HG02610 (cell line): Measurements from ENCODE around the gene DPH3.
A peak's percentile ranks its signal among the peaks of the same experiment; 100 is the strongest.

Source experiments
- ATAC-seq: cut with Tn5 transposase; IDR thresholded peaks from one replicate; pipeline ENCODE4 v1.9.1; 2021; ENCODE audit warnings: mild to moderate bottlenecking, moderate library complexity; ENCODE audit not compliant: unreplicated experiment

Gene DPH3

DNA sequence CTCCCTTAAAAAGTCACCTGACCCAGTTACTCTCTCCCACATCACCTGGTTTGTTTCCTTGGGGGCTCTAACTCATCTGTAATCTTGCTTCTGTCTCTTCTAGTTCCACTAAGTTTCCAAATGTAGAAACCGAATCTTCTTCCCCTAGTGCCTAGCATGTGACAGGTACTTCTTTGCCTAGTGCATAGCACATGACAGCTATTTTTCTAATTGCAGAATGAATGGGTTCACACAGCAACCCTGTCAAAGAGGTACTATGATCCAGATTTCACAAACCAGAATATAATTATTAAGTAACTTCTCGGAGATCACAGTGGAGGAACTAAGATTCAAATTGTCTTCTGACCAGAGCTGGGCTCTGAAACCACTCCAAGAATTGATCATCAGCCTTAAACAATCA lies 7.4 kb downstream of the DPH3 start:
- no peak for ATAC-seq

DNA sequence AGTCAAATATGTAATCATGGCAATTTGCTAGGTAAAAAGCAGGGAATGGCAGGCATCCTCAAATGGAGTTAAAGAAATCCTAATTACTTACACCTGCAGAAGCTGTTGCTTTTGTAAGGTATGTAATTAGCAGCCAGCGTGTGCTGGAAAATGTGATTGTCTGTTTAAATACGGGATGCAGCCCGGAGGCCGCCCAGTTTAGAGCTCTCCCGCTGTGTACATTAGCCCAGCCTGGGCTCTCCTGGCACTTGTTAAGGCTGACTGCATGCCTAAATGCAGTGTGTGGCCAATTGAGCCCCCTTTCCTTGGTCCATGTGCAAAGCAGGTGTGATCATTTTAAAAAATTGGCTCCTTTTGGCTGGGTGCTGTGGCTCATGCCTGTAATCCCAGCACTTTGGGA lies 9.0 kb downstream of the DPH3 start:
- ATAC-seq: no peak

DNA sequence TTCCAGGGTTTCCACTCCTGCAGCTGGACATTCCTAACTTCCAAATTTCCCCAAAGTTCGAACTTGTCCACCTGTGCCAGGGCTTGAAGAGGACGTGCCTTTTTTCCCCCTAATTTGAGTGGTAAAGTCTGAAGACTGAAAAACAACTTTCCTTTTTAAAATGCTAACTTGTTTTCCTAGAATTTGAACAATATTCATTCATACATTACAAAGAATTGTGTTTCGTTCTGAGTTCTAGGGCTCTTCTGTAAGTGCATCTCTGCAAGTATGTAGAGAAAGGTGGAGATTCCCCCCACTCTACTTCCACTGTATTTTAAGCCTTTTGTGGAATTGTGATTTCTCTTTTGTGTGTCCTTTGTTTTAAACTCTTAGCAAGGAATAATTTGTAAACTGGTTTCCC lies 9.4 kb downstream of the DPH3 start:
- no peak for ATAC-seq

DNA sequence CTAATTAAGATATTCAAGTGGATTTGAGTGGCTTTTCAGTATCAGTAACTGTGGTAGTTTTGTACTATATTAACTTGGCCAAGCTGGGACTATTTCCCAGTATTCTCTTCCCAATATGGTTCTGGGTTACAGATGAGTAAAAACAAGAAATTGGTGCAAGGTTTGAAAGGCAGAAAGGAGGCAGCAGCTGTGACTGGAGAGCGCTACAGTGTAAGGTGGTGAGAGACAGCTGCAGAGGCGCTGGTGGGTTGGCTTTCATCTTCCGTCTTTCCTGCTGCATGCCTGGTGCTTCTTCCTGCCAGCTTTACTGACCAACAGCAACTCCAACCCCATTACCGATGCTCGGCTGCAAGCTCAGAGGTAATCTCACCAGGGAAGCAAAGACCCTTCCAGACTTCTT lies 9.8 kb downstream of the DPH3 start:
- no peak for ATAC-seq

- no peak for ATAC-seq
Measured at GRCh38 chr3:16253601-16254000, 11.1 kb downstream of the DPH3 start.

- ATAC-seq: peak; percentile 17
Measured at GRCh38 chr3:16252988-16253387, 11.8 kb downstream of the DPH3 start.

DNA sequence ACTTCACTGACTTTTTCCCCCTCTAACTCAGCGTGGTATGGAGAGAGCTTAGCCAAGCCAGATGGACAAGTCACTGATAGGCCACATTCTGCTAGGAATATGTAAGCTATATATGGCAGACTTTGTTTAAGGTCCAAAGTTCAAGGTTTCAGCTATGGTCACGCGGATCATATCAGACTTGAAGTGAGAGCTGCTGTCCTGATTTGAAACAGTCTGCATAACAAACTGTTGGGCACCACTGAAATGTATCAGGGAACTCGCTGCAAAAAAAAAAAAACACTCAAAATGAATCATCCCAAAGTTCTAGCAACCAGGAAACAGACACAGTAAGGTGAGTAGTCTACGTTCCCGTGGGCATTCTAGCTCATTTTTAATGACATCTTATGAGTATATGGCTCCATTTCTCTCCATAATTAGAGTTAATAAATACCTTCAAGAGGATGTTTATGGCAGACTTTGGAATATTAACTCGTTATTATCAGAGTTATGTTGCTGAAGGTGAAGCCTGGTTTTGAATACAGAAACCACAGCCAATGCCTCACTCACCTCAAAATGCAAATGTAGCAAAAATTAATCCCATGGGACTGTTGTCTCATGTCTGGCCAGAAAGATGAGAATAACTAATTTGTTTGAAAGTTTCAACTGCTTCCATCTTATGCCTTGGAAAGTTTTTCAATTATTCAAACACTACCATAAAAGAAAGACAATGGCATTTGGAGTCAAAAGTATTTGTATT lies 12.3 kb downstream of the DPH3 start:
- ATAC-seq: peak; percentile 60

DNA sequence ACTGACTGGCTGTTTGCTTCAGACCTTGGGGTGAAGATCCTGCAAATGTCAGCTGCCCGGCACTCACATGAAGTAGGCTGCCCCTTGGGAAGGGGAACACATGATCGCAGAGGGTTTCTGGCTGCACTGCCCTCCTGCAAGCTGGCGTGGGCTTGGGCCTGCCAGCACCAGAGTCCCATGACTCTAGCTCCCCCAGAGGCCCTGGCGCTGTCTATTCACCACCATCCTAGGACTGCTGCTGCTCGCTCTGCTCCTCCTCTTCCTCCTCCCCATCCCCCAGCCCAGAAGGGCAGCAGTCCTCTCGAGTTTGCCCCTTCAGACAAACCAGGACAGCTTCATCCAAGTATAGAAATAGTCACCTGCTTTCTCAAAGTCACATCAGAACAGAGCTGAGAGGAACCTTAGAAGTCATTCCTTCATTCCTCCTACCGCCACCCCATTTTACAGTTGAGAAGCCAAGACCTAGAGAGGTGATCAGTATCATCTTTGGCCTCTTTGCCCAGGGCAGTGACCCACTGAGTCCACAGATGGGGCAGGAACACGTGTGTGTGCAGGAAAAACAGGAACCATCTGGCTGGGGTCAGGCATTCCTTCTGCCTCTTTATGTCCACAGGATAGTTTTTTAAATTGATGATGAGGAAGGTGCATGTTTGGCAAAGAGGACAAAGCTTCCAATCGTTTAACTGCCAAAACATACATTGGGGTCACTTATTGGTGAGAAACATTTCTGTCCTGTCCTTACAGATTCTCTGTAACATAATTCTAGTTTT lies 13.2 kb downstream of the DPH3 start:
- ATAC-seq: no peak

DNA sequence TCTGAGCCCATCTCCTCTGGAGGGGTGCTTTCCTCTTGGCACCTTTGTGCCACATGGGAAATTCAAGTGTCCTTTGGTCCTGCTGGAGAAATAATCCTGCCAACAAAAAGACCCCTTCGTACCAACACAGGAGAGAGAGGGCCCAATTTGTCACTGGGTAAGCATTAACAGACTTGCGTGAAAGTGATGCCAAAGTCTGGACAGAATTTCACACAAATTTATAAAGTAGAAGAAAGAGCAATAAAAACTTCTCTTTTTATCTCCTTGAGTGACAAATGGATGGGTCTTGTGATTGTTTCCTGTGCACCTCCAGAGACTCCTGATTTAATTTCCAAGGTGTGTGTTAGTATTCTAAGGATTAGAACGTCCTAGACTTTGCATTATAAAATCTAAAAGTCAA lies 14.9 kb downstream of the DPH3 start:
- no peak for ATAC-seq

DNA sequence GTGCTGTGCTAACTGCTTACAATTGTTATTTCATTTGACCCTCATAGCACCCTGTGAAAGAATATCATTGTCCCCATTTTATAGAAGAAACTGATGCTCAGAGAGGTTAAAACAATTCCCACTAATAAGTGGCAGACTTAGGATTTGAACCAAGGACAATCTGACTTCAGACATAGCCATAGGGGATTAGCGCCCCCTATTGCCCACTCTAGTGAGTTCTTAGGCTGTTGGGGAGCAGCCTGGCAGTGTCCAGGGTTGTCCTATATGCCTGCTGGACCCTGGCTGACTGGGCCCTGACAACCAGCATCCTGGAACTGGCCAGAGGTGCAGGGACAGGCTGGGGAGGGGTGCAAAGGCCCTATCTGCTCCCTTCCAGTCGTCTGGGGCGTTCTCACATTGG lies 15.4 kb downstream of the DPH3 start:
- no peak for ATAC-seq

- ATAC-seq: no peak
Measured at GRCh38 chr3:16248556-16248955, 16.2 kb downstream of the DPH3 start.

GRCh38 chr3:16247282-16248061 lies 17.3 kb downstream of the DPH3 start:
- peak; percentile 73 for ATAC-seq

DNA sequence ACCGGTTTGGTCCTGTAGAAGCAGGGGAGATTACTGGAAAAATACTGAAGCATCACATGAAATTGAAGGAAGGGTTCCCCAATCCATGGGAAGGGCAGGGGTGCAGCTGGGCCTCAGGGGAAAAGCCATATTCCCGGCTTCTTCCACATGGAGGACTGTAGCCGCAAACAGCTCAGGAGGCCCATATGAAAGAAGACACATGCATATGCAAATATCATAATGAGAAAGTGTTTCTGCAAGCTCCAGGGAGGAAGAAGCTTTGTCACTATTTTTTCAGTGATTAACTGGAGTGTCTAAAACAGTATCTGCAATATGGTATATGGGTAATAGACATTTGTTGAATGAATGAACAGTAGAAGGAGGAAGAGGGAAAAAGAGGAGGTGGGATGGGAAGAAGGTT lies 19.1 kb downstream of the DPH3 start:
- ATAC-seq: no peak

- ATAC-seq: no peak
Measured at GRCh38 chr3:16243706-16244490, 20.8 kb downstream of the DPH3 start.

- ATAC-seq: no peak
Measured at GRCh38 chr3:16242177-16242576, 22.6 kb downstream of the DPH3 start.

DNA sequence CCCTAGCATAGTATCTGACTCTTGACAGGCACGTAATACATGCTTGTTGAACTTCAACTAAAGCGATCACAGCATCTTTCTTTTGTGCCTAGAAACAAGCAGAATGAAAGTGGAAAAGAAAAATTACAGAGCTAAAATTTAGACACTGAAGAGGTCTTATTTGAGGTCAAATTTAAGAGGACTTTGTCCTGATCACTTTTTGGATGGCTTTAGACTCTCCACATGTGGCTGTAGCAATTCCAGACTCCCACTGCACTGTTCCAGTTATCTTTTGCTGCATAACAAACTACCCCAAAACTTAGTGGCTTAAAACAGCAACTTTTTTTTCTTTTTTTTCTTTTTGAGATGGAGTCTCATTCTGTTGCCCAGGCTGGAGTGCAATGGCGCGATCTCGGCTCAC lies 23.5 kb downstream of the DPH3 start:
- no peak for ATAC-seq

DNA sequence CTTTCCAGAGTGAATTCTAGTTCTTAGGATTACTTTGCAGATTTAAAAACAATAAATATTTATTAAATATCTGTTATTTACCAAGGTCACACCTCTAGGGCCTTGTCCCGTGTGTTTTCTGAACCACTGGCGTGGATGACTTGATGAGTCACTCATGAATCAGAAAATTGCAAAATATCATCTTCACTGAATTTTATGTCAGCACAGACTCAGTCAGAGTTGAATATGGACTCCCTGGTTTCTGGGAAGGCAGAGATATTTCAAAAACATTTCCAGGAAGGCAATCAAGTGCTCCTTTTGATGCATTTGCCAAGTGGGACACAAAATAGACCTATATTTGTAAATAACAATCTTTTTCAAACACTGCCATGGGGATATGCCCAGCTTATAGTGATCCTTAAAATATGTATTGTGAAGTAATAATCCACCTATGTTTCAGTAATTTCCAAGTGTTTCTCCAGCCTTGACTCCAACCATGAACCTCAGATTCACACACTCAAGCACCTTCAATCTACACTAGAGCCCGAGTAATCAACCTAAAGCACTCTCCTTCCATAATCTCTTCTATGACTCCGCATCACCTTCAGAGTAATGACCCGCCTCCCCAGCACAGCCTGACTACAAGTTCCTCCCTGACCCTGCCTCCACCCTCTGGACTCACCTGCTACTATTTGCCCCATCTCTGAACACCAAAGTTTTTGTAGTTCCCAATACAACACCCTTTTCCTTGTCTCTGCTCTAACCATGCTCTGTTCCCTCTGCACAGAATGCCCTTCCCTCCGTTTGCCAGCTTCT lies 24.3 kb downstream of the DPH3 start:
- ATAC-seq: no peak

- no peak for ATAC-seq
Measured at GRCh38 chr3:16239780-16240179, 25.0 kb downstream of the DPH3 start.

GRCh38 chr3:16239086-16239770 lies 25.5 kb downstream of the DPH3 start:
- no peak for ATAC-seq
